ENCODE data around the gene PLSCR2.
"Not testable (repeated sequence)": the region's sequence is repeated elsewhere in the genome, so short reads cannot be mapped to it uniquely, and the experiment has no call there.

PLSCR2 gene

GRCh38 chr3:146431240-146431639, 38.1 kb downstream of the PLSCR2 start:
- POLR2A ChIA-PET = no interaction called here
- TF ChIP-seq CTBP1 (IDR thresholded peaks at IDR 0.05; ENCODE audit: borderline replicate concordance) (no peak), PKNOX1 (IDR thresholded peaks at IDR 0.05) (no peak), FOXK2 (IDR thresholded peaks at IDR 0.05) (no peak), NFRKB (IDR thresholded peaks at IDR 0.05) (no peak), ARNT (IDR thresholded peaks at IDR 0.05) (no peak), LEF1 (IDR thresholded peaks at IDR 0.05; ENCODE audit: borderline replicate concordance) (no peak), L3MBTL2 (conservative IDR thresholded peaks at IDR 0.05) (no peak)
- DNase-seq (ENCODE audit: extremely low spot score) = no peak
- CTCF ChIA-PET = interaction anchor here (0.7 kb wide), 1 partner anchor 161 kb away, joined by 4 read pairs; no protein-coding TSS in a partner anchor

GRCh38 chr3:146425341-146425740, 44.0 kb downstream of the PLSCR2 start:
- CTCF ChIA-PET = no interaction called here
- POLR2A ChIA-PET = no interaction called here
- no peak for TF ChIP-seq SP1 (IDR thresholded peaks at IDR 0.05)
- TF ChIP-seq ARNT (IDR thresholded peaks at IDR 0.05) = no peak
- no peak for TF ChIP-seq ELF4 (IDR thresholded peaks at IDR 0.05)
- TF ChIP-seq FOXK2 (IDR thresholded peaks at IDR 0.05) = no peak
- TF ChIP-seq CTBP1 (IDR thresholded peaks at IDR 0.05; ENCODE audit: borderline replicate concordance) = no peak
- no peak for TF ChIP-seq FOXM1 (IDR thresholded peaks at IDR 0.05; ENCODE audit: borderline replicate concordance)
- no peak for TF ChIP-seq SUZ12 (IDR thresholded peaks at IDR 0.05)
- TF ChIP-seq HDGF (IDR thresholded peaks at IDR 0.05; ENCODE audit: borderline replicate concordance) = no peak
- no peak for TF ChIP-seq TARDBP (IDR thresholded peaks at IDR 0.05)
- no peak for TF ChIP-seq FOXA1 (IDR thresholded peaks at IDR 0.05)
- TF ChIP-seq BHLHE40 (IDR thresholded peaks at IDR 0.05; ENCODE audit: borderline replicate concordance) = no peak
- no peak for DNase-seq (ENCODE audit: extremely low spot score)

GRCh38 chr3:146421819-146422759, 47.3 kb downstream of the PLSCR2 start:
- CTCF ChIA-PET = no interaction called here
- POLR2A ChIA-PET = no interaction called here
- TF ChIP-seq FOXK2 (IDR thresholded peaks at IDR 0.05) = no peak
- TF ChIP-seq SUZ12 (IDR thresholded peaks at IDR 0.05) = no peak
- no peak for TF ChIP-seq L3MBTL2 (conservative IDR thresholded peaks at IDR 0.05)
- TF ChIP-seq NFRKB (IDR thresholded peaks at IDR 0.05) = no peak
- TF ChIP-seq FOXA1 (IDR thresholded peaks at IDR 0.05) = no peak
- DNase-seq (ENCODE audit: extremely low spot score) = no peak

GRCh38 chr3:146416366-146416765, 53.0 kb downstream of the PLSCR2 start:
- no peak for TF ChIP-seq SUZ12 (IDR thresholded peaks at IDR 0.05)
- no peak for TF ChIP-seq SP1 (IDR thresholded peaks at IDR 0.05)
- TF ChIP-seq ZNF384 (IDR thresholded peaks at IDR 0.05) = no peak
- TF ChIP-seq LEF1 (IDR thresholded peaks at IDR 0.05; ENCODE audit: borderline replicate concordance) = no peak
- TF ChIP-seq TARDBP (IDR thresholded peaks at IDR 0.05) = no peak
- no peak for TF ChIP-seq CTBP1 (IDR thresholded peaks at IDR 0.05; ENCODE audit: borderline replicate concordance)
- no peak for TF ChIP-seq NFRKB (IDR thresholded peaks at IDR 0.05)
- no peak for TF ChIP-seq L3MBTL2 (conservative IDR thresholded peaks at IDR 0.05)
- TF ChIP-seq FOXK2 (IDR thresholded peaks at IDR 0.05) = no peak
- ChIA-PET POLR2A (no interaction called here), CTCF (no interaction called here)
- DNase-seq (ENCODE audit: extremely low spot score) = no peak

GRCh38 chr3:146414010-146414409, 55.4 kb downstream of the PLSCR2 start:
- no peak for DNase-seq (ENCODE audit: extremely low spot score)
- CTCF ChIA-PET = no interaction called here
- TF ChIP-seq ARNT (IDR thresholded peaks at IDR 0.05) (no peak), TARDBP (IDR thresholded peaks at IDR 0.05) (no peak), L3MBTL2 (conservative IDR thresholded peaks at IDR 0.05) (no peak), LEF1 (IDR thresholded peaks at IDR 0.05; ENCODE audit: borderline replicate concordance) (no peak), BHLHE40 (IDR thresholded peaks at IDR 0.05; ENCODE audit: borderline replicate concordance) (no peak), HDGF (IDR thresholded peaks at IDR 0.05; ENCODE audit: borderline replicate concordance) (no peak), FOXA1 (IDR thresholded peaks at IDR 0.05) (no peak), ELF4 (IDR thresholded peaks at IDR 0.05) (no peak), FOXK2 (IDR thresholded peaks at IDR 0.05) (no peak), PKNOX1 (IDR thresholded peaks at IDR 0.05) (no peak), NFRKB (IDR thresholded peaks at IDR 0.05) (no peak), CTBP1 (IDR thresholded peaks at IDR 0.05; ENCODE audit: borderline replicate concordance) (no peak)
- POLR2A ChIA-PET = no interaction called here

GRCh38 chr3:146412711-146413110, 56.6 kb downstream of the PLSCR2 start:
- CTCF ChIA-PET; DNase-seq (ENCODE audit: extremely low spot score); POLR2A ChIA-PET: not testable (repeated sequence)

- no peak for TF ChIP-seq TARDBP (IDR thresholded peaks at IDR 0.05)
- TF ChIP-seq CTBP1 (IDR thresholded peaks at IDR 0.05; ENCODE audit: borderline replicate concordance) = no peak
- no peak for TF ChIP-seq PKNOX1 (IDR thresholded peaks at IDR 0.05)
- no peak for TF ChIP-seq ELF4 (IDR thresholded peaks at IDR 0.05)
- no peak for TF ChIP-seq BHLHE40 (IDR thresholded peaks at IDR 0.05; ENCODE audit: borderline replicate concordance)
- TF ChIP-seq LEF1 (IDR thresholded peaks at IDR 0.05; ENCODE audit: borderline replicate concordance) = no peak
- TF ChIP-seq SP1 (IDR thresholded peaks at IDR 0.05) = no peak
- TF ChIP-seq SUZ12 (IDR thresholded peaks at IDR 0.05) = no peak
- no peak for TF ChIP-seq FOXK2 (IDR thresholded peaks at IDR 0.05)
- TF ChIP-seq FOXA1 (IDR thresholded peaks at IDR 0.05) = no peak
- no peak for TF ChIP-seq ZNF384 (IDR thresholded peaks at IDR 0.05)
- TF ChIP-seq HDGF (IDR thresholded peaks at IDR 0.05; ENCODE audit: borderline replicate concordance) = no peak
- TF ChIP-seq ARNT (IDR thresholded peaks at IDR 0.05) = no peak
- no peak for TF ChIP-seq L3MBTL2 (conservative IDR thresholded peaks at IDR 0.05)
- TF ChIP-seq NFRKB (IDR thresholded peaks at IDR 0.05) = no peak
- TF ChIP-seq FOXM1 (IDR thresholded peaks at IDR 0.05; ENCODE audit: borderline replicate concordance) = no peak
- ChIA-PET CTCF (no interaction called here), POLR2A (no interaction called here)
- no peak for DNase-seq (ENCODE audit: extremely low spot score)
These were observed 61.4 kb downstream of the PLSCR2 start for GRCh38 chr3:146407956-146408355.
